HG02852 (cell line): ENCODE data around the gene ZNF23.
A peak's percentile ranks its signal among the peaks of the same experiment; 100 is the strongest.

Experiments used
- ATAC-seq: cut with Tn5 transposase; IDR thresholded peaks from one replicate; pipeline ENCODE4 v1.9.1; 2021; ENCODE audit warnings: mild to moderate bottlenecking, moderate library complexity; ENCODE audit not compliant: unreplicated experiment

ZNF23 gene

GRCh38 chr16:71428883-71429282 is 33.2 kb downstream of the ZNF23 start:
- ATAC-seq = no peak

DNA sequence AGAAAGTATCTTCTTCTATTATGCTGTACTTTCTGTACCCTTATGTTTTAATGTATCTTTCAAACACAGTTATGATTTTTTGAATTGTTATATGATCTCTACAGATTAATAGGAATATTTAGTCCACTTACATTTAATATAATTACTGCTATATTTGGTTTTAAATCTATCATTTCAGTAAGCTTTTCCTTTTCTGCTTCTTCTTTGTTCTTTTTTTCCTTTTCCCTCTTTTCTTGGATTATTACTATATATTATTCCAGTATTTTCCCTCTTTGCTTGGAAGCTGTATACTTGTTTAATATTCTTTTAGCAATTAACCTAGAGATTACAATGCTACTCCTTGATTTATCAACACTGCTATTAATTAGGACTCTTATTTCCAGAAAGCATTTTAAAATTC is 33.7 kb downstream of the ZNF23 start:
- no peak for ATAC-seq

DNA sequence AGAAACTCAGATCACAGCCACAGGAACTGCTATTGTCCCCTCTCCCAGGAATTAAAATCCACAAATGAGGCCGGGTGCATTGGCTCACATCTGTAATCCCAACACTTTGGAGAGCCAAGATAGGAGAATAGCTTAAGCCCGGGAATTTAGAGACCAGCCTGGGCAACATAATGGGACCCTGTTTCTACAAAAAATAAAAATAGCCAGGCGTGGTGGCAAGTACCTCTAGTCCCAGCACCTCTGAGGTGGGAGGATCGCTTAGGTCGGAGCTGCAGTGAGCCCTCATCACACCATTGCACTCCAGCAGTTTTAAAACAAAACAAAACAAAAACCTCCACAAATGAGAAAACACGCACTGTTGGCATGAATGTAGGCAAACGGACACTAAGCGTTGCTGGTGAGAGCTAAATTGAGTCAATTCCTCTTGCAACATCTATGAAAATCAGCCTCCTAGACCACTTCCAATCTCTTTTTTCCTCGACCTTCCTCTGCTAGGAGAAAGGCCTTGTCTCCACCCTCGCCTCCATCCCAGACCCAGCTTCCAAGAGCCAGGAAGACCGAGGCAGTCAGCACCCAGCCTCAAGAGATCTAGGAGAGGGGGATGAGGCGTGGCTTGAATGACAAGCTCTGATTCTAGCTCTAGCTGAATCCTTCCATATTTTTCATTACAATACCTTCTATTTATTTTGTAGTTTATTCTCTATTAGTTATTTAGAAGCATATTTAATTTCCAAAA is 35.0 kb downstream of the ZNF23 start:
- no peak for ATAC-seq

- ATAC-seq = peak; percentile 54
These were observed 35.8 kb downstream of the ZNF23 start for GRCh38 chr16:71426069-71426879.

GRCh38 chr16:71425746-71426068 is 36.3 kb downstream of the ZNF23 start:
- ATAC-seq = no peak

DNA sequence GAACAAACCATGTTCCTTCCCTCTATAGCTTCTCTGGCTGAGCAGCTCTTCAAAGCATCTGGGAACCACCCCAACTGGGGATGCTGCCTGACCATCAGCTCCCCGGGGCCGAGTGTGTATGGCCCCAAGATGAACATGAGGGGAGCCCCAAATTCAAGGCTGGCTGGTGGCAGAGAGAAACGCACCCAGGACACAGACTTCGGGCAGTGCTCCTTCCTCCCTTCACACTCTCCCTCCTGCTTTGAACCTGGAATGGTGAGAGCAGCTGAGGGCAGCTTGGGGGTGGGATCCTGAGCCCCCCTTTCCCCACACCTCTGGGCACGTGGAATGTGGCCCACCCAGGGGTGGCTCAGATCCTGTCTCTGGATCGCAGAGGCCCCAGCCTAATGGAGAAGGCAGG is 37.4 kb downstream of the ZNF23 start:
- no peak for ATAC-seq

DNA sequence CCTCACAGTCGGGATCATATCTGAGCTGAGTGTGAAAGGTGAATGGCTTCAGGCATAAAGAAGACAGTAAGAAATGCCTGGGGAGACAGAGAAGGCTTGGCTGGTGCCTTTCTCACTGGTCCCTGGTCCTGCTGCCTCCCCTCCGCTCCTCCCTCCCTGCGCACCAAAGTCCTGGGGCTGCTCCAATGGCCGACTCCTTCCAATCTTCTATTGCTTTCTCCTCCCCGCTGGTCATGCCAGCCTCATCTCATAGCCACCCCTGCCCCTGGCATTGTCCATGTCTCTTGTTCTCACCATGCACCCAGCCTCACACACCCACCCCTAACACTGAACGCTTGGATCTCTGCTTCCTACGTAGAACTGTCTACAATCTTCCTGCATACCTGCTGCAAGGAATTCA is 38.2 kb downstream of the ZNF23 start:
- ATAC-seq = no peak

DNA sequence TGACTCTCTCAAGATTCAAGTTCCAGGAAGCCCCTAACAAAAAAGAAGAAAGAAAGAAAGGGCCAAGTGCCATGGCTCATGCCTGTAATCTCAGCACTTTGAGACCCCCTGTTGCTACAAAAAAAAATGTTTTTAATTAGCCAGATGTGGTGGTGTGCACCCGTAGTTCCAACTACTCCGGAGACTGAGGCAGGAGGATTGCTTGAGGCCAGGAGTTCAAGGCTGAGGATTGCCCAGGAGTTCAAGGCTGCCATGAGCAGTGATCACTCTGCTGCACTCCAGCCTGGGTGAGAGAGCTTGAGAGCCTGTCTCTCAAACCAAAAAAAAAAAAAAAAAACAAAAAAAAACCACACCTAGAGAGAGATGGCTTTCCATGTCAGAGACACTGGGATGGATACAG is 39.0 kb downstream of the ZNF23 start:
- ATAC-seq = no peak

DNA sequence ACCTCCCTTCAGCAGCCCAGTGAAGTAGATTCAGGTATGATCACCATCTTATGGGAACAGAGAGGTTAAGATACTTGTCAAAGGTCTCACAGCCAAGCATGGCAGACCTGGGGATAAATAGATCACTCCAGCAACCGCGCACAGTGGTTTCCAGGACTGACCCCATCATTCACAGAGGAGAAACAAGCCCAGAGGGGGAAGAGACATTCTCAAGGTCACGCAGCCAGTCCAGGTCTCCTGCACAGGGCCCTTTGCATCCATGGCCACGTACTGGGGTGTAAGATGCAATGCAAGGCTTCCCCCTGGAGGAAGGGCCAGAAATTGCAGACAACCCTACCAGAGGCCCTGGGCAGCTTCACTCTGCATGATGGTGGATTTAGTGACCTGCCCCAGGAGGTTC is 40.1 kb downstream of the ZNF23 start:
- no peak for ATAC-seq

GRCh38 chr16:71414038-71414437 is 48.0 kb downstream of the ZNF23 start:
- ATAC-seq = no peak

DNA sequence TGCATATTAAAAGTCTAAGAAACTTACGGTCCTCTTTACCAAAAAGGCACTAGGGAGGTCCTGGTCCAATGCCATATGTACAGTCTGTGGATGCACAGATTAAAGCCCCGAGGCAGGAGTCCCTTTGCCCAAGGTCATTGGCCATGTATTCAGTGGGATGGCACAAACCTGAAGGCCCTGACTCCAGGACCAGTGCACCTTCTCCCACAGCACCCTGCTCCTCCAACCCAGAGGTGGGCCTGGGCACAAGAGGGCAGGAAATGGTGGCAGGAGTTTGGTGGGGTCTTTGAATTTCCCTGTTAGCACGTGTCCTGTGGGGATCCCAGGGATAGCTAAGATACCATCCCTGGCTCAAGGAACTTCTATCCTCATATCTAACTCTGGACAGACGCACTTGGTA is 48.7 kb downstream of the ZNF23 start:
- ATAC-seq = no peak

DNA sequence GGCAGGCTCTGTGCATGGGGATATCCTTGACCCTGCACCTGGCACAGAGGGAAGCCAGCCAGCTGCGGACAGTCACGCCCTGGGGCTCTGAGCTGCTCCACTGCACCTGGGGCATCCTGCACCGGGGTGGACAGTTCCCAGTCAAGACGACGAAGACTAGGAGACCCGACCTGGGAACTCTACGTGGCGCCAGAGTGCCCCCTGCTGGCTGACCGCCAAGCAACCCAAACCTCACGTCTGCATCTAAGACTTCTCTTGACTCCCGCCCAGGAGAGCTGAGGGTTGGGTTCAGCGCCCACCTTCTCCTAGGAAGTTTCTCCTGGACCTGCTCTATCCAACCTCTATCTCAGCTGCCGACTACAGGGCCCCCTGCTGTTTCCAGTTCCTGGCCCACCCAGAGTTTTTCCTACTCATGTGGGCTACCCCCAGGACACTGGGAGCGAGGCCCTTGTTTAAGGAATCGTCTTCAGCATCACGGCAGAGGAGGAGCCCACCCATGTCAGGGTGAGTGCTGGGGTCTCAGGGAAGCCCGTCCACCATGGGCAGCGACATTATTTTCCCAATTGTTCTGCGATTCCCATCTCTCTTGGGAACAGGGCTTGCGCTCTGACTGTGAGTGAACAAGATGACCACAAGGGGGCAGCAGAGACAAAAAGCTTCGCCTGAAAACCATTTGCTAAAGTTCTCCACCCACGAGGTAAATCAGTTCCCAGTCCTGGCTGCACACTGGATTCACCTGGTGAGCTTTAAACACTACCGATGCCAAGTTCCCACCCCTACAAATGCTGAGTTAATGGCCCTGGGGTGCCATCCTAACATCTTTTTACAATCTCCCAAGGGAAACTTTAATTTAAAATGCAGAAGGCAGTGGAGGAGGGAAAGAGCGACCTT is 49.5 kb downstream of the ZNF23 start:
- ATAC-seq = peak; percentile 55

DNA sequence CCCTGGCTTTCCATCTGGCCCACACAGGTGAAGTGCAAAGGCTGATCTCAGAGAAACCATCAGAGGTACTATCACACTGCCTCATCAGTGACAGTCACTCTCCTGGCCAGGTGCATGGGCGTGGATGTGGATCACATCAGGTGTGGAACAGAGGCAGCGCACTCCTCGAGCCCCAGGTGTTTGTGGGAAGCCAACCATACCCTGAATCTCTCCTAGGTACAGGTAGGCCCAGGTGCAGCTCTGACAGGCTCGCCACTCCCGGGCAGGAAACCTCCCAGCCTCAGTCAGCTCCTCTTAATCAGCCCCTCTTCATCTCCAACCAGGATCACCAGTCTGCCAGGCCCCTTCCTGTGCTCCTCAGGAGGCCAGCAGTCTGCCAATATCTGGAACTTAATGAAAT is 51.9 kb downstream of the ZNF23 start:
- ATAC-seq = no peak

- no peak for ATAC-seq
These were observed 52.9 kb downstream of the ZNF23 start for GRCh38 chr16:71409011-71409775.

DNA sequence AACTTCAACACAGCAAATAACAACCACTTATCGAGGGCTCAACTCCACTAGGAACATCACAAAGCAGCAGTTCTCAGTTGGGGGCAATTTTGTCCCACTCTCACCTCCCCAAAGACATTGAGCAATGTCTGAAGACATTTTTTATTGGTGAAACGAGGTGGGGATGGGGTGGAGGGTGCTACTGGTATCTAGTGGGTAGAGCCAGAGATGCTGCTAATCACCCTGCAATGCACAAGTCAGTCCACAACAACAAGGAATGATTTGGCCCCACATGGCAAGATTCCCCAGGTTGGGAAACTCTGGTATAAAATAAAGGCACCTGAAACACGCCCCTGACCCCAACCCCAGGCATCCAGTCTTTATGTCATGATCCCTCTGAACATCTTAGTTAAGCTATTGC is 53.5 kb downstream of the ZNF23 start:
- no peak for ATAC-seq

DNA sequence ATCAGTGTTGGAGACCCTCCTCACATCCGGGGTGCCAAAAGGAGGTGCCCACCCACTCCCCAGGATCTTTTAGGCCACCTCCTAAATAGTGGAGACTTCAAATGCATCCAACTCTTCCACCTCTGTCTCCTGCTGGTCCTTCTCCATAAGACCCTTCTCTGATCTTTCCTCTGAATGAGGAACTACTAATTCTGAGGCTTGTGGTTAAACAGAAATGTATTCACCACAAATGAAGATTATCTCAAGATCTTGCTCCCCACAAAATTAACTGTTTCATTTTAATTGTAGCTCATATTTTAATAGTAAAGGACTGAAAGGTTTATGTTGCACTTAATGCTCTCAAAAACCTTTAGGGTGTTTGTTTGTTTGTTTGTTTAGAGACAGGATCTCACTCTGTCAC is 54.3 kb downstream of the ZNF23 start:
- no peak for ATAC-seq

DNA sequence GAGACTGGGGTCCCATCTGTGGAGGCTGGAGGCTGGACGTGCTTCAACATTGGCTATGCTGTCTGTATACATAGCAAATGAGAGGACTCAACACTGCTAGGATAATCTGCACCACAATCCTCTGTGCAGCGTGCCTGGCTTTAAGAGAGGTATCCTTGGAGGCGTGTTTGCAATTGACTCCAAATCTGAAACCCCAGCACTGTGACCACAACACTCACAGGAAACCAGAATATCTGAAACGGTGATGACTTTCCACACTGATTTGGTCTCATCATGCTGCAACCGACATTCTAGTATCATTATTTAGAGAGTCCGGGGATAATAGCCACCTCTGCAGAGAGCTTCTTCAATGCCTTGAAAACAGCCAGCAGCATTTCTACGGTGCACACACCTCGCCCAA is 55.3 kb downstream of the ZNF23 start:
- ATAC-seq = no peak

GRCh38 chr16:71406316-71406715 is 55.7 kb downstream of the ZNF23 start:
- no peak for ATAC-seq

GRCh38 chr16:71404364-71404763 is 57.7 kb downstream of the ZNF23 start:
- ATAC-seq = no peak

DNA sequence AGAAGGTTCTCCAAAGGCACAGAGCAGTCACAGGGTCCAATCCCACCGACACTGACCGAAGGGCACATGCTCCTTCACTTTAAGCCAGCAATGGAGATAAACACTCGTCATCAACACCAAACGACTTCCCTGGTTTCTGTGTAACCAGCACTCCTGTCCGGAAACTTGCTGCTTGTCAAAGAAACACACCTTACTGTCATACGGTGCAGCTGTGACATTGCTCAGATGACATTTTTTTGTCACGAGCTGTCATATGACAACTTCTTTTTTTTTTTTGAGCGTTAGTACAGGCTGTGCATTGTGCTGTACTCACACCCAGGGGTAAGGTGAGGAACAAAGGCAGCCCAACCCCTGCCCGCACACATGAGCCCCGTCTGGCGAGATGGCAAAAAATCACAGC is 59.4 kb downstream of the ZNF23 start:
- no peak for ATAC-seq

- no peak for ATAC-seq
These were observed 60.0 kb downstream of the ZNF23 start for GRCh38 chr16:71402007-71402406.
